ENCODE measurements around the gene A1CF.

GRCh38 chr10:50799595-50799994 is 85.8 kb downstream of the A1CF start:
- TF ChIP-seq CTCF (IDR thresholded peaks at IDR 0.05) (no peak), POLR2A (IDR thresholded peaks at IDR 0.05) (no peak)
